ENCODE data around the gene POLE. TPM values are rescaled to one million over a fixed set of nuclear protein-coding genes. Genes with fewer than 3 reads are reported as not detected.

POLE gene
- total RNA-seq, 1 donor from 2014 or later: 174 TPM

GRCh38 chr12:132710405-132711079 lies 23.4 kb upstream of the POLE start, which contains the start of gene PGAM5:
Gene PGAM5, plus strand, starts transcription at chr12:132710842. Its CDS starts 35 bp downstream, at chr12:132710877.
- peaks cover 15% of the 10 kb centered on the region for H3K36me3 Mint-ChIP-seq (ENCODE audit: low read depth)
- H3K9me3 Mint-ChIP-seq: no peaks in the 10 kb centered on the region
- TF ChIP-seq, protein P1, sequence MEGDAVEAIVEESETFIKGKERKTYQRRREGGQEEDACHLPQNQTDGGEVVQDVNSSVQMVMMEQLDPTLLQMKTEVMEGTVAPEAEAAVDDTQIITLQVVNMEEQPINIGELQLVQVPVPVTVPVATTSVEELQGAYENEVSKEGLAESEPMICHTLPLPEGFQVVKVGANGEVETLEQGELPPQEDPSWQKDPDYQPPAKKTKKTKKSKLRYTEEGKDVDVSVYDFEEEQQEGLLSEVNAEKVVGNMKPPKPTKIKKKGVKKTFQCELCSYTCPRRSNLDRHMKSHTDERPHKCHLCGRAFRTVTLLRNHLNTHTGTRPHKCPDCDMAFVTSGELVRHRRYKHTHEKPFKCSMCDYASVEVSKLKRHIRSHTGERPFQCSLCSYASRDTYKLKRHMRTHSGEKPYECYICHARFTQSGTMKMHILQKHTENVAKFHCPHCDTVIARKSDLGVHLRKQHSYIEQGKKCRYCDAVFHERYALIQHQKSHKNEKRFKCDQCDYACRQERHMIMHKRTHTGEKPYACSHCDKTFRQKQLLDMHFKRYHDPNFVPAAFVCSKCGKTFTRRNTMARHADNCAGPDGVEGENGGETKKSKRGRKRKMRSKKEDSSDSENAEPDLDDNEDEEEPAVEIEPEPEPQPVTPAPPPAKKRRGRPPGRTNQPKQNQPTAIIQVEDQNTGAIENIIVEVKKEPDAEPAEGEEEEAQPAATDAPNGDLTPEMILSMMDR (conservative IDR thresholded peaks at IDR 0.05): no peak
- peak; percentile 57 for DNase-seq (ENCODE audit: low read depth, low spot score)
- H3K27ac Mint-ChIP-seq (ENCODE audit: unreplicated experiment): peak within 1 kb of the TSS; percentile 79
- no peaks in the 10 kb centered on the region for H3K27me3 Mint-ChIP-seq (ENCODE audit: low read depth)
- H3K4me3 Mint-ChIP-seq: peak within 1 kb of the TSS; percentile 94
- H3K4me1 Mint-ChIP-seq: peaks cover 21% of the 10 kb centered on the region

GRCh38 chr12:132710043-132710404 lies 22.9 kb upstream of the POLE start:
- H3K9me3 Mint-ChIP-seq: no peaks in the 10 kb centered on the region
- DNase-seq (ENCODE audit: low read depth, low spot score): no peak
- peaks cover 15% of the 10 kb centered on the region for H3K36me3 Mint-ChIP-seq (ENCODE audit: low read depth)
- peak overlapping the region; percentile 94 for H3K4me3 Mint-ChIP-seq
- peak overlapping the region; percentile 79 for H3K27ac Mint-ChIP-seq (ENCODE audit: unreplicated experiment)
- peaks cover 21% of the 10 kb centered on the region for H3K4me1 Mint-ChIP-seq
- TF ChIP-seq, protein P1 (conservative IDR thresholded peaks at IDR 0.05): no peak
- H3K27me3 Mint-ChIP-seq (ENCODE audit: low read depth): no peaks in the 10 kb centered on the region

DNA sequence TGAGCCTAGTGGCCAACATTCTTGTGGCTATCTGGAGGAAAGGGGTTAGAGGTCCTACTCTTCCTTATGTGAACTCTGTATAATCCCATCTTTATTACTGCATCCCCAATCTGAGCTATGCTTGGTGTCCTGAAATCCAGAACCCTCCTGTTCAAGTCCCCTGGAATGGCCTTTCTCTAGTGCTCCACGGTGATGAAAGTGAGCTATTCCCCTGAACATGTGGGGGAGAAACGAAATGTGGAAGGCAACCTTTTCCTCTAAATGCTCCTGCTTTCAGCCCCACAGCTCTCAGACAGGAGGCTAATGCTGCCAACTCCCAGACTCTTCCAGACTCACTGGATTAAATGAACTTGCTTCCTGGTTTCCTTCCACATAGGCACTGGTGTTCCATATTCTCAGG lies 21.0 kb upstream of the POLE start:
- DNase-seq (ENCODE audit: low read depth, low spot score): no peak
- TF ChIP-seq, protein P1 (conservative IDR thresholded peaks at IDR 0.05): no peak
- Mint-ChIP-seq H3K36me3 (ENCODE audit: low read depth) (peaks cover 19% of the 10 kb centered on the region), H3K4me3 (peak overlapping the region; percentile 65), H3K27ac (ENCODE audit: unreplicated experiment) (peak overlapping the region; percentile 57), H3K9me3 (no peaks in the 10 kb centered on the region), H3K27me3 (ENCODE audit: low read depth) (no peaks in the 10 kb centered on the region), H3K4me1 (peaks cover 26% of the 10 kb centered on the region)

GRCh38 chr12:132707241-132707640 lies 20.1 kb upstream of the POLE start:
- Mint-ChIP-seq H3K27me3 (ENCODE audit: low read depth) (no peaks in the 10 kb centered on the region), H3K4me1 (peaks cover 23% of the 10 kb centered on the region), H3K36me3 (ENCODE audit: low read depth) (peaks cover 19% of the 10 kb centered on the region), H3K27ac (ENCODE audit: unreplicated experiment) (no peak overlapping the region), H3K9me3 (no peaks in the 10 kb centered on the region), H3K4me3 (peak overlapping the region; percentile 83)
- TF ChIP-seq, protein P1 (conservative IDR thresholded peaks at IDR 0.05): no peak
- no peak for DNase-seq (ENCODE audit: low read depth, low spot score)

DNA sequence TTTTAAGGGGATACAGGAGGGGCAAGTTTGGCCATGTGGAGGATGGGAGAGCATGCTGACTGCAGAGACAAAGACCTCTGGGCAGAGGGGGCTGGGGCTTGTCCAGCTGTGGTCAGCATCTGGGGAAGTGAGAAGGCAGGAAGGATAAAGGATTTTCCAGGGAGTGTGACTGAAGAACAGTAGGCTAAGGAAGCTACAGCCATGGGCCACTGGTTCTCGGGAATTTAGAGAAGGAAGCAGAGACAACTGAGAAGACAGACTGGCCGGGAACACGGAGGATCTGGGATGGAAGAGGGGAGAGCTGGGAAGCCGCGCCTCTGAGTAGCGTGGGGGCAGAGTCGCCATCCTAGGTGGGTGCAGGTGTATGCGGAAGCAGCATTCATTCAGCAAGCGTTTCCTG lies 16.5 kb upstream of the POLE start:
- Mint-ChIP-seq H3K4me3 (peak overlapping the region; percentile 61), H3K36me3 (ENCODE audit: low read depth) (peaks cover 25% of the 10 kb centered on the region), H3K27ac (ENCODE audit: unreplicated experiment) (peak overlapping the region; percentile 85), H3K9me3 (no peaks in the 10 kb centered on the region), H3K27me3 (ENCODE audit: low read depth) (no peaks in the 10 kb centered on the region), H3K4me1 (peaks cover 10% of the 10 kb centered on the region)
- no peak for DNase-seq (ENCODE audit: low read depth, low spot score)
- TF ChIP-seq, protein P1 (conservative IDR thresholded peaks at IDR 0.05): no peak

Data from neural crest cell (in vitro differentiated cells).